H1 (cell line): ENCODE measurements around the gene FIP1L1. TPM values are rescaled to one million over a fixed set of nuclear protein-coding genes. Genes with fewer than 3 reads are reported as not detected.

ENCODE experiments used
- CTCF ChIA-PET: fragments of 300-600 bp; sonication (Branson Sonifier 250); formaldehyde crosslinking; loops from one replicate; lab custom pipeline; 2021; ENCODE audit not compliant: partially characterized antibody; lab: Charles Lee
- POLR2A ChIA-PET: fragments of 300-600 bp; sonication (Branson Sonifier 250); formaldehyde crosslinking; loops from one replicate; lab custom pipeline; 2021; ENCODE audit warnings: inconsistent platforms; ENCODE audit not compliant: partially characterized antibody; lab: Charles Lee
- DNase-seq, 2 experiments: peaks; one replicate each; pipeline versions ENCODE4 v3.0.0 to v3.0.0-alpha.2; 2010 to 2022; ENCODE audit warnings: low spot score in 2 of 2, low read depth in 1 of 2, mixed read lengths in 1 of 2
- FAIRE-seq: peaks from 2 replicates; lab custom pipeline; 2011; peaks lifted over from hg19 to GRCh38; lab: Jason Lieb, UNC
- H2AFZ ChIP-seq: 2 replicates; pipeline ENCODE4 v1.8.1; 2012; ENCODE audit warnings: low read length, inconsistent platforms
- H2AK5ac ChIP-seq: 2 replicates; pipeline ENCODE4 v1.6.1; 2013; ENCODE audit warnings: low read depth, low read length
- H2BK120ac ChIP-seq: replicated peaks from 2 replicates; pipeline ENCODE3; 2013; ENCODE audit warnings: low read depth, low read length, inconsistent platforms
- H2BK12ac ChIP-seq: 2 replicates; pipeline ENCODE4 v1.6.1; 2013; ENCODE audit warnings: low read depth, low read length
- H2BK15ac ChIP-seq: 2 replicates; pipeline ENCODE4 v1.6.1; 2013; ENCODE audit warnings: low read length
- H2BK20ac ChIP-seq: 2 replicates; pipeline ENCODE4 v1.6.1; 2013; ENCODE audit warnings: low read length
- H2BK5ac ChIP-seq: 2 replicates; pipeline ENCODE4 v1.6.1; 2013; ENCODE audit warnings: low read depth, low read length
- H3K14ac ChIP-seq: 2 replicates; pipeline ENCODE4 v1.6.1; 2013; ENCODE audit warnings: inconsistent platforms; ENCODE audit not compliant: insufficient read length
- H3K18ac ChIP-seq: 2 replicates; pipeline ENCODE4 v1.6.1; 2013; ENCODE audit warnings: low read length; ENCODE audit errors: extremely low read depth
- H3K23ac ChIP-seq: 2 replicates; pipeline ENCODE4 v1.6.1; 2013; ENCODE audit warnings: inconsistent platforms; ENCODE audit not compliant: insufficient read length
- H3K23me2 ChIP-seq: 2 replicates; pipeline ENCODE4 v1.6.1; 2013; ENCODE audit warnings: low read depth, low read length
- H3K27ac ChIP-seq: 2 replicates; pipeline ENCODE4 v1.6.1; 2011; ENCODE audit warnings: low read depth, low read length, inconsistent platforms
- H3K27me3 ChIP-seq, 4 experiments: replicated peaks in 1 of 4; 1 replicate in 1 of 4; 2 replicates in 3 of 4; pipeline versions ENCODE4 v1.6.1 to v1.8.1; 2011 to 2013; ENCODE audit warnings: low read length in 3 of 4, mild to moderate bottlenecking in 3 of 4, inconsistent platforms in 2 of 4, mixed read lengths in 2 of 4, moderate library complexity in 1 of 4; ENCODE audit not compliant: control insufficient read depth in 3 of 4, insufficient read depth in 3 of 4; ENCODE audit errors: extremely low read depth in 1 of 4
- H3K36me3 ChIP-seq, 4 experiments: 2 replicates each; pipeline versions ENCODE4 v1.6.1 to v1.8.1; 2011 to 2013; ENCODE audit warnings: mild to moderate bottlenecking in 4 of 4, low read length in 3 of 4, moderate library complexity in 2 of 4, control low read depth in 1 of 4, inconsistent platforms in 1 of 4; ENCODE audit not compliant: insufficient read depth in 4 of 4, control insufficient read depth in 2 of 4
- H3K4ac ChIP-seq: replicated peaks from 2 replicates; pipeline ENCODE3; 2013; ENCODE audit warnings: low read length, low read depth, mixed read lengths, inconsistent platforms; ENCODE audit not compliant: insufficient read length
- H3K4me1 ChIP-seq, 4 experiments: replicated peaks in 1 of 4; 1 replicate in 1 of 4; 2 replicates in 3 of 4; pipeline versions ENCODE4 v1.6.1 to v1.8.1; 2011 to 2013; ENCODE audit warnings: low read length in 3 of 4, inconsistent platforms in 2 of 4, mixed read lengths in 1 of 4; ENCODE audit not compliant: insufficient read depth in 4 of 4, control insufficient read depth in 3 of 4
- H3K4me2 ChIP-seq, 2 experiments: 2 replicates each; pipeline versions ENCODE4 v1.6.1 to v1.8.1; 2011 to 2013; ENCODE audit warnings: low read depth in 2 of 2, low read length in 2 of 2, control low read depth in 1 of 2, inconsistent platforms in 1 of 2, mild to moderate bottlenecking in 1 of 2; ENCODE audit not compliant: insufficient read depth in 1 of 2
- H3K4me3 ChIP-seq, 4 experiments: fragments of 200-600, 300-600 bp in 1 of 4; sonication (generic), shearing (Covaris generic), sonication (Bioruptor Twin) in 1 of 4; 2 replicates each; pipeline versions ENCODE4 v1.5.1 to v1.8.1; 2011 to 2016; ENCODE audit warnings: low read length in 4 of 4, low read depth in 3 of 4, control low read depth in 2 of 4, inconsistent platforms in 2 of 4, mild to moderate bottlenecking in 2 of 4, mixed read lengths in 1 of 4, moderate library complexity in 1 of 4; ENCODE audit not compliant: insufficient read depth in 2 of 4; ENCODE audit errors: extremely low read depth in 1 of 4
- H3K56ac ChIP-seq: replicated peaks from 2 replicates; pipeline ENCODE3; 2013; ENCODE audit warnings: low read depth, mild to moderate bottlenecking, mixed read lengths, low read length, inconsistent platforms; ENCODE audit not compliant: insufficient read length
- H3K79me1 ChIP-seq: 2 replicates; pipeline ENCODE4 v1.6.1; 2013; ENCODE audit warnings: low read depth, low read length, control low read depth
- H3K79me2 ChIP-seq, 2 experiments: 2 replicates each; pipeline versions ENCODE4 v1.6.1 to v1.8.1; 2012 to 2013; ENCODE audit warnings: low read length in 2 of 2, mild to moderate bottlenecking in 2 of 2, inconsistent platforms in 1 of 2; ENCODE audit not compliant: insufficient read depth in 2 of 2, control insufficient read depth in 1 of 2
- H3K9ac ChIP-seq, 4 experiments: replicated peaks in 1 of 4; 1 replicate in 1 of 4; 2 replicates in 3 of 4; pipeline versions ENCODE4 v1.6.1 to v1.8.1; 2011 to 2013; ENCODE audit warnings: low read depth in 3 of 4, low read length in 3 of 4, control low read depth in 2 of 4, mild to moderate bottlenecking in 2 of 4, moderate library complexity in 2 of 4, inconsistent platforms in 1 of 4; ENCODE audit errors: extremely low read depth in 1 of 4
- H3K9me3 ChIP-seq, 2 experiments: 2 replicates each; pipeline versions ENCODE4 v1.6.1 to v1.8.1; 2012 to 2013; ENCODE audit warnings: mild to moderate bottlenecking in 2 of 2, moderate library complexity in 2 of 2, control low read depth in 1 of 2, inconsistent platforms in 1 of 2, low read depth in 1 of 2, low read length in 1 of 2, mixed read lengths in 1 of 2; ENCODE audit not compliant: insufficient read depth in 2 of 2
- H4K20me1 ChIP-seq, 2 experiments: replicated peaks in 1 of 2; 2 replicates each; pipeline versions ENCODE3 to v1.8.1; 2011 to 2013; ENCODE audit warnings: inconsistent platforms in 2 of 2, low read length in 2 of 2, mild to moderate bottlenecking in 1 of 2; ENCODE audit not compliant: insufficient read depth in 2 of 2, control insufficient read depth in 1 of 2
- H4K5ac ChIP-seq: 2 replicates; pipeline ENCODE4 v1.6.1; 2013; ENCODE audit warnings: low read length, low read depth, mixed read lengths, inconsistent platforms; ENCODE audit not compliant: insufficient read length
- H4K8ac ChIP-seq: 2 replicates; pipeline ENCODE4 v1.8.0; 2013; ENCODE audit warnings: mild to moderate bottlenecking, moderate library complexity, low read length, inconsistent platforms; ENCODE audit not compliant: insufficient read depth; ENCODE audit errors: extremely low read depth
- H4K91ac ChIP-seq: replicated peaks from 2 replicates; pipeline ENCODE3; 2013; ENCODE audit warnings: low read length, mixed read lengths, inconsistent platforms; ENCODE audit not compliant: insufficient read length
- CREB1 ChIP-seq: IDR thresholded peaks from 2 replicates; pipeline ENCODE4 v1.6.1; 2012; ENCODE audit warnings: inconsistent platforms
- GABPA ChIP-seq: IDR thresholded peaks from 2 replicates; pipeline ENCODE4 v1.6.1; 2011; ENCODE audit warnings: mild to moderate bottlenecking, low read length, moderate library complexity, borderline replicate concordance; ENCODE audit not compliant: insufficient read depth
- NRF1 ChIP-seq: IDR thresholded peaks from 2 replicates; pipeline ENCODE4 v1.6.1; 2011; ENCODE audit warnings: mild to moderate bottlenecking, low read depth, low read length, improper control_type of control experiment
- ZNF274 ChIP-seq: IDR thresholded peaks from 2 replicates; pipeline ENCODE4 v1.7.0; 2012; ENCODE audit warnings: low read length, borderline replicate concordance; ENCODE audit errors: extremely low read depth
- WGBS, 2 experiments: shearing (Covaris generic) in 1 of 2; methylation state at CpG; one replicate each; pipeline versions ENCODE4 v1.1.6 to v1.1.7; 2013 to 2015; ENCODE audit warnings: low lambda C conversion rate in 2 of 2, mixed read lengths in 2 of 2, inconsistent platforms in 1 of 2, low coverage in 1 of 2, missing lambda C conversion rate in 1 of 2; ENCODE audit not compliant: insufficient replicate concordance in 2 of 2, insufficient coverage in 1 of 2, insufficient read length in 1 of 2; ENCODE audit errors: extremely low coverage in 1 of 2, missing lambda C conversion rate in 1 of 2; 5-methylcytosine and 5-hydroxymethylcytosine counted together
- polyA plus RNA-seq, 7 experiments: library from polyadenylated mRNA; depleted of rRNA in 3 of 7; stranded (reverse) in 5 of 7; unstranded in 2 of 7; fragments of >200 nt in 5 of 7; fragments of 200-250 nt in 2 of 7; gene quantifications; 1 replicate in 5 of 7; 2 replicates in 1 of 7; 4 replicates in 1 of 7; pipeline versions ENCODE4 v1.2.1 to v1.2.3, GENCODE V29; 2011 to 2013; ENCODE audit warnings: missing spikeins in 2 of 7, mixed read lengths in 2 of 7
- total RNA-seq: library from RNA; stranded (reverse); fragmentation: NEBNext Ultra II Directional; extraction: Animal tissue kit (Norgen Biotek cat#: 25700); gene quantifications from 2 replicates; pipeline ENCODE4 v1.2.1, GENCODE V29; 2021

The FIP1L1 gene
- total and polyA plus RNA-seq, 2 of the 8 experiments (the other 6 are each of a cell fraction or from before 2014, with no cell fraction given) = 19.5 to 53.7 TPM

GRCh38 chr4:53432528-53433424, 55.3 kb downstream of the FIP1L1 start:
- H4K20me1 ChIP-seq = no peaks in the 10 kb centered on the region
- no peak overlapping the region for H3K18ac ChIP-seq
- DNase-seq (no peak), FAIRE-seq (no peak)
- TF ChIP-seq ZNF274 = no peak
- no peak for TF ChIP-seq CREB1
- no peak for TF ChIP-seq NRF1
- TF ChIP-seq GABPA = no peak
- no peak overlapping the region for H3K23ac ChIP-seq
- H3K27ac ChIP-seq = no peak overlapping the region
- no peak overlapping the region for H2AK5ac ChIP-seq
- ChIA-PET POLR2A (interaction anchor here (0.7 to 1.2 kb wide), 2 partner anchors 11 to 27 kb away, joined by 3 to 5 read pairs; no protein-coding TSS in a partner anchor), CTCF (interaction anchor here (0.7 to 1.4 kb wide), 2 partner anchors 408 to 800 kb away, joined by 4 read pairs; no protein-coding TSS in a partner anchor)
- H2BK20ac ChIP-seq = no peak overlapping the region
- H4K91ac ChIP-seq = no peak overlapping the region
- no peaks in the 10 kb centered on the region for H3K79me2 ChIP-seq
- H2BK120ac ChIP-seq = no peak overlapping the region
- H3K23me2 ChIP-seq = no peaks in the 10 kb centered on the region
- WGBS, 2 experiments = 94% methylated on average over 4 of the region's 4 CpGs; no CpG with 5 or more reads in 1 of the 2 experiments
- no peaks in the 10 kb centered on the region for H3K79me1 ChIP-seq
- H3K9ac ChIP-seq = no peak overlapping the region
- no peaks in the 10 kb centered on the region for H3K9me3 ChIP-seq
- no peak overlapping the region for H4K5ac ChIP-seq
- H3K56ac ChIP-seq = no peak overlapping the region
- H3K4me3 ChIP-seq = no peak overlapping the region
- H3K14ac ChIP-seq = no peak overlapping the region
- H3K36me3 ChIP-seq = peaks cover 0 to 38% (median 13%) of the 10 kb centered on the region in 4 experiments; a peak in 6 of 8 replicates
- H2BK15ac ChIP-seq = no peak overlapping the region
- no peaks in the 10 kb centered on the region for H3K27me3 ChIP-seq
- no peak overlapping the region for H2AFZ ChIP-seq
- no peak overlapping the region for H3K4ac ChIP-seq
- H2BK12ac ChIP-seq = no peak overlapping the region
- H4K8ac ChIP-seq = no peak overlapping the region
- H3K4me1 ChIP-seq = no peaks in the 10 kb centered on the region
- no peak overlapping the region for H2BK5ac ChIP-seq
- no peak overlapping the region for H3K4me2 ChIP-seq
